Measurements from ENCODE around the gene OSBPL5. TPM values are rescaled to one million over a fixed set of nuclear protein-coding genes. Genes with fewer than 3 reads are reported as not detected.
"Not testable (repeated sequence)": the region's sequence is repeated elsewhere in the genome, so short reads cannot be mapped to it uniquely, and the experiment has no call there.

OSBPL5 gene
- total and polyA plus RNA-seq, 12 donors, result 2.7 to 30.6 (median 20.7) TPM

DNA sequence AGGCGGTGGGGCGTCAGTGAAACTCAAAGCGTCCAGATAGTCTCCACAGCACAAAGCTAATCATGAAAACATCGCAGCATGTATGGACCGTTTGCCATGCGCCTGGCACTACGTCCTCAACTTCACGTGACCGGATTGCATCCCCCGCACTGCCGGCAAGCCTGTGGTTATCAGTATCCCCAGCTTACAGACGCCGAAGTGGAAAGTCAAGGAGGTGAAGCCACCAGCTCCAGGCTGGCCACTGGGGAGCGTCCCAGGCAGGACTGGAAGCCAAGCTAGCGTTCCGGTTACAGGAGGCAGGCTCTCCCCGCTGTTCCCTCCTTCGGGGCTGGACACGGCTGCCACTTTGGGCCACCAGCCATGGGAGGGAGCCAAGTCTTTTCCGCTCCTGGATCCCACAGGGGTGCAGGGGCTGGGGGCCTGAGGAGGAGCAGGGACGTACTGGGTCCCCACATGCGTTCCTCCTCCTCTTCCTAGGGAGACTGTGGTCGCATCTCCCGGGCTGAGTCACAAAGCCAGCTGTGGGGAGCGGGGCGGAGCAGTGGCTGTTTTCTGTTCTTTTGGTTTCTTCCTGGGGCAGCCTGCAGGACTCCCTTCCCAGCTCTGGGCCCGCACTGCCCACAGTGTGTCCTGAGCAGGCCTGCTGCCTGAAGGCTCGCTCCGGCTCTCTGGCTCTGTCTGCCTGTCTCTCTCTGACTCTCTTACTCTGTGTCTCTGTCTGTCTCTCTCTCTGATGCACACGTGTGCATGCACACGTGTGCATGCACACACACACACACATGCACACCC, 4.3 kb upstream of the OSBPL5 start:
- peak in 1 of 2 donors; percentile 45 for TF ChIP-seq POLR2A (IDR thresholded peaks at IDR 0.05)
- TF ChIP-seq, protein P1, sequence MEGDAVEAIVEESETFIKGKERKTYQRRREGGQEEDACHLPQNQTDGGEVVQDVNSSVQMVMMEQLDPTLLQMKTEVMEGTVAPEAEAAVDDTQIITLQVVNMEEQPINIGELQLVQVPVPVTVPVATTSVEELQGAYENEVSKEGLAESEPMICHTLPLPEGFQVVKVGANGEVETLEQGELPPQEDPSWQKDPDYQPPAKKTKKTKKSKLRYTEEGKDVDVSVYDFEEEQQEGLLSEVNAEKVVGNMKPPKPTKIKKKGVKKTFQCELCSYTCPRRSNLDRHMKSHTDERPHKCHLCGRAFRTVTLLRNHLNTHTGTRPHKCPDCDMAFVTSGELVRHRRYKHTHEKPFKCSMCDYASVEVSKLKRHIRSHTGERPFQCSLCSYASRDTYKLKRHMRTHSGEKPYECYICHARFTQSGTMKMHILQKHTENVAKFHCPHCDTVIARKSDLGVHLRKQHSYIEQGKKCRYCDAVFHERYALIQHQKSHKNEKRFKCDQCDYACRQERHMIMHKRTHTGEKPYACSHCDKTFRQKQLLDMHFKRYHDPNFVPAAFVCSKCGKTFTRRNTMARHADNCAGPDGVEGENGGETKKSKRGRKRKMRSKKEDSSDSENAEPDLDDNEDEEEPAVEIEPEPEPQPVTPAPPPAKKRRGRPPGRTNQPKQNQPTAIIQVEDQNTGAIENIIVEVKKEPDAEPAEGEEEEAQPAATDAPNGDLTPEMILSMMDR (IDR thresholded peaks at IDR 0.05), result peak in 1 of 6 experiments; percentile 8
- intact Hi-C loops (cut with DNase I), result no loop called here
- WGBS, 4 donors, result 5 to 20% (median 7%) methylated on average over 11 to 31 of the region's 31 CpGs
- Histone ChIP-seq H3K4me3 (peak overlapping the region in 2 of 4 donors; percentile 8 to 45), H3K9me3 (replicated peaks in 1 of 3) (no peaks in the 10 kb centered on the region), H3K36me3 (replicated peaks in 1 of 2) (no peaks in the 10 kb centered on the region), H3K4me1 (replicated peaks in 1 of 2) (peaks cover 12 to 20% of the 10 kb centered on the region in 2 donors), H3K27me3 (no peaks in the 10 kb centered on the region), H3K27ac (peak overlapping the region in 3 of 5 donors; percentile 14 to 77 (median 47))
- DNase-seq, result peak in 6 of 7 donors; percentile 60 to 77 (median 64)

DNA sequence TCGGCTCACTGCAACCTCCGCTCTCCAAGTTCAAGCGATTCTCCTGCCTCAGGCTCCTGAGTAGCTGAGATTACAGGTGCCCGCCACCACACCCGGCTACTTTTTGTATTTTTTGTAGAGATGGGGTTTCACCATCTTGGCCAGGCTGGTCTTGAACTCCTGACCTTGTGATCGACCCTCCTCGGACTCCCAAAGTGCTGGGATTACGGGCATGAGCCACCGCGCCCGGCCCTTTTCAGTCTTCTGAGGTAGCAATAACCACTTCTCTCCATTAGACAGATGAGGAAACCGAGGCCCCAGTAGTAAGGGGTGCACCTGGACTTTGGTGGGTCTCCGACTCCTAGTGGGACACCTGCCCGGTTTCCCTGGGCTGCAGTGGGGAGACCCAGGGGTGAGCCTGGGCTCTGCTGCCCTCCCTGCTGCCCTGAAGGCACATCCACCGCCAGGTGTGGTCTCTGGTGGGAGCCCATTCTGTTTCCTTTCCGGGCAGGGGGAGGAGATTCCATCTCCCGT, 3.7 kb upstream of the OSBPL5 start:
- DNase-seq; H3K36me3 ChIP-seq (replicated peaks in 1 of 2); H3K27me3 ChIP-seq; intact Hi-C loops (cut with DNase I); H3K9me3 ChIP-seq (replicated peaks in 1 of 3): not testable (repeated sequence)
- H3K4me1 ChIP-seq (replicated peaks in 1 of 2), result peaks cover 12 to 27% of the 10 kb centered on the region in 2 donors
- peak overlapping the region in 1 of 5 donors; percentile 77 for H3K27ac ChIP-seq
- peak overlapping the region in 1 of 4 donors; percentile 45 for H3K4me3 ChIP-seq
- 69 to 76% (median 75%) methylated on average over 14 to 17 of the region's 17 CpGs for WGBS, 4 donors

DNA sequence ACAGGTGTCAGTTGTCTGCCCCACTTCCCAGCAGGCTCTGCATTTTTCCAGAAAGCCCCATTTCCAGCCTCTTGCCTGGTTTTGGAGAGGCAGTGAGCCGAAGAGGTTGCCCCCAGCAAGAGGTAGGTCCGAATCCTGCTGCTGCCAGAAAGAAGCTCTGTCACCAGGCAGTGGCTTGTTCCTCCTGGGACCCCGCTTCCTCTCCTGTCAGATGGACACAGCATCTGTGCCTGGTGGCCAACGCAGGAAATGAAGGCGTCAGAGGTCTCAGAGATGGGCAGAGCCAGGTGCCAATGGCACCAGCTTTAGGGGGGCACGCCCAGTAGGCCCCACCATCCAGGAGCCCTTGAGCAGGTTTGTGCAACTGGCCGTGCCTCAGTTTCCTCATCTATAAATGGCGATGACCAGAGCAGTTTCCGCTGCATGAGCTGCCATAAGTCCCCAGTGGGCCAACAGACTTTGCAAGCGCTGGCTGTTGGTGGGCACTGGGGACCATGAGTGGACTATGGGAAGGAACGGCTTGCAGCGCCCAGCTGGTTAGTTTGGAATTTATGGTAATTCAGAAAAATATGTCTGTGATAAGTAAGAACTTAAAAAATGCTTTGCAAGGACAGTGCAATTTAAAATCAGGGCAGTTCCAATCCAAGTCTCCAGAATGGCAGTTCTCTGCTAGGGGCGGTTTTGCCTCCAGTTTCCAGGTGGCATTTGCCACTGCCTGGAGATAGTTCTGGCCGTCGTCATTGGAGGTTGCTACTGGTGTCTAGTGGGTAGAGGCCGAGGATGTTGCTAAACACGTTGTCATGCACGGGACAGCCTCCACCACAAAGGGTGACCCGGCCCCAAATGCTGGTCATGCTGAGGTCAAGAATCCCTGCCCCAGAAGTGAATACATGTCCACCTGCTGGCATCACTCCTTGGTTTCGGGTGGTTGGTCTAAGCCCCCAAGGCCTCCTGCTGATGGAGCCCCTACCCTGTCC, 2.3 kb upstream of the OSBPL5 start:
- Histone ChIP-seq H3K4me1 (replicated peaks in 1 of 2) (peaks cover 12 to 31% of the 10 kb centered on the region in 2 donors), H3K27ac (no peak overlapping the region), H3K36me3 (replicated peaks in 1 of 2) (no peaks in the 10 kb centered on the region), H3K4me3 (no peak overlapping the region), H3K27me3 (no peaks in the 10 kb centered on the region), H3K9me3 (replicated peaks in 1 of 3) (no peaks in the 10 kb centered on the region)
- TF ChIP-seq, protein P1 (IDR thresholded peaks at IDR 0.05), result no peak
- TF ChIP-seq POLR2A (IDR thresholded peaks at IDR 0.05), result no peak
- no peak for DNase-seq
- WGBS, 4 donors, result 68 to 78% (median 72%) methylated on average over 16 to 20 of the region's 20 CpGs
- intact Hi-C loops (cut with DNase I), result no loop called here

- no peaks in the 10 kb centered on the region for H3K9me3 ChIP-seq (replicated peaks in 1 of 3)
- H3K4me1 ChIP-seq (replicated peaks in 1 of 2), result peaks cover 12 to 33% of the 10 kb centered on the region in 2 donors
- DNase-seq, result no peak
- intact Hi-C loops (cut with DNase I), result no loop called here
- 79 to 91% (median 89%) methylated on average over 8 to 25 of the region's 25 CpGs for WGBS, 4 donors
- no peak overlapping the region for H3K27ac ChIP-seq
- TF ChIP-seq, protein P1 (IDR thresholded peaks at IDR 0.05), result no peak
- no peak for TF ChIP-seq POLR2A (IDR thresholded peaks at IDR 0.05)
- no peaks in the 10 kb centered on the region for H3K36me3 ChIP-seq (replicated peaks in 1 of 2)
- no peak overlapping the region for H3K4me3 ChIP-seq
- H3K27me3 ChIP-seq, result no peaks in the 10 kb centered on the region
Observed at GRCh38 chr11:3166268-3167142, 1.4 kb upstream of the OSBPL5 start.
